Endodermal cell (in vitro differentiated cells): ENCODE measurements around the gene GALNT12. TPM values are rescaled to one million over a fixed set of nuclear protein-coding genes. Genes with fewer than 3 reads are reported as not detected.

ENCODE experiments used
- DNase-seq: peaks from one replicate; pipeline ENCODE4 v3.0.0-alpha.2; 2017
- H3K27ac ChIP-seq: 2 replicates; pipeline ENCODE4 v1.5.1; 2013; ENCODE audit warnings: mild to moderate bottlenecking, low read depth, low read length, moderate library complexity
- H3K27me3 ChIP-seq: 2 replicates; pipeline ENCODE4 v1.6.1; 2013; ENCODE audit warnings: mild to moderate bottlenecking, low read length, moderate library complexity; ENCODE audit not compliant: insufficient read depth, control insufficient read depth, poor library complexity, severe bottlenecking
- H3K36me3 ChIP-seq: 2 replicates; pipeline ENCODE4 v1.7.0; 2013; ENCODE audit warnings: mild to moderate bottlenecking, low read length, moderate library complexity; ENCODE audit not compliant: control insufficient read depth, insufficient read depth
- H3K4me1 ChIP-seq: one replicate; pipeline ENCODE4 v1.7.0; 2013; ENCODE audit warnings: low read length; ENCODE audit not compliant: control insufficient read depth, insufficient read depth
- H3K4me3 ChIP-seq: 2 replicates; pipeline ENCODE4 v1.5.1; 2013; ENCODE audit warnings: mild to moderate bottlenecking, low read length, moderate library complexity
- H3K9ac ChIP-seq: 2 replicates; pipeline ENCODE4 v1.6.1; 2013; ENCODE audit warnings: mild to moderate bottlenecking, low read length, moderate library complexity; ENCODE audit not compliant: poor library complexity, severe bottlenecking; ENCODE audit errors: extremely low read depth
- H3K9me3 ChIP-seq: 2 replicates; pipeline ENCODE4 v1.6.1; 2013; ENCODE audit warnings: mild to moderate bottlenecking, low read length, moderate library complexity; ENCODE audit not compliant: control insufficient read depth
- H3K27ac Mint-ChIP-seq: 2 replicates; pipeline ENCODE4 v1.8.0; 2020; ENCODE audit warnings: mixed read lengths
- H3K27me3 Mint-ChIP-seq: 2 replicates; pipeline ENCODE4 v1.8.0; 2021; ENCODE audit warnings: mild to moderate bottlenecking, mixed read lengths; ENCODE audit not compliant: insufficient read depth
- H3K36me3 Mint-ChIP-seq: 2 replicates; pipeline ENCODE4 v1.8.0; 2020; ENCODE audit warnings: low read depth, mixed read lengths
- H3K4me1 Mint-ChIP-seq: 2 replicates; pipeline ENCODE4 v1.8.0; 2020; ENCODE audit warnings: mixed read lengths
- H3K4me3 Mint-ChIP-seq: 2 replicates; pipeline ENCODE4 v1.8.0; 2020; ENCODE audit warnings: mild to moderate bottlenecking, moderate library complexity, mixed read lengths
- H3K9me3 Mint-ChIP-seq: 2 replicates; pipeline ENCODE4 v1.8.0; 2020; ENCODE audit warnings: mild to moderate bottlenecking, mixed read lengths
- whole genome bisulfite sequencing, 2 experiments: methylation state at CpG; one replicate each; pipeline versions ENCODE4 v1.1.5 to v1.1.7; 2013; ENCODE audit warnings: missing lambda C conversion rate in 2 of 2, mixed read lengths in 1 of 2; ENCODE audit not compliant: insufficient coverage in 1 of 2, insufficient read length in 1 of 2; 5-methylcytosine and 5-hydroxymethylcytosine counted together
- total RNA-seq, 2 donors: library from RNA; stranded (reverse); fragmentation: NEBNext Ultra II Directional in 1 of 2; extraction: Animal tissue kit (Norgen Biotek cat#: 25700) in 1 of 2; gene quantifications; 2 replicates in 1 of 2; 3 replicates in 1 of 2; pipeline ENCODE4 v1.2.1, GENCODE V29; 2021
- TF ChIP-seq, protein P1 (sequence below): fragments of 200-600 bp; sonication (generic); conservative IDR thresholded peaks from 2 replicates; pipeline ENCODE4 v1.5.0; 2021; ENCODE audit warnings: antibody characterized with exemption, mild to moderate bottlenecking

Gene GALNT12
- total RNA-seq, 2 donors from 2014 or later, result 24.0 to 56.3 TPM

DNA sequence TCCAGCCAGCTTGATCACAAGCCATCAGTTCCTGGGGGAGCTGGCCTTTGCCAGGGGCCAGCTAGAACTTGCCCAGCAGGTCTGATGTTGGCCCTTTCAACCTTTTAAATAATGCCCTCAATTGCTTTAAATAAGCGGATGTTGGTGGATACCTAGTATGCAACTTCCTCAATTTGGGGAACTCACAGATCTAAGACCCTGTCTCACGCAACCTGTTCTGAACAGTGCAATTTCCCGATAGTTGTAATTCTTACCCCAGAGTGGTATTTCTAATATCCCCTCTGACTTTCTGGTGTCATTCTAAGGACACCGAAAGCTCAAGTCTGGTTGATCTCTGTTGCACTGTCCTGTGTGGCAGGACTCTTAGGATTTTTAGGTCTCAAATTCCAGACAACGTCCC is 23.1 kb downstream of the GALNT12 start:
- no peaks in the 10 kb centered on the region for H3K9me3 ChIP-seq
- Mint-ChIP-seq H3K36me3 (peaks cover 37% of the 10 kb centered on the region), H3K4me3 (no peak overlapping the region), H3K27me3 (no peaks in the 10 kb centered on the region), H3K4me1 (no peaks in the 10 kb centered on the region), H3K9me3 (no peaks in the 10 kb centered on the region), H3K27ac (no peak overlapping the region)
- DNase-seq, result no peak
- no peaks in the 10 kb centered on the region for H3K27me3 ChIP-seq
- H3K4me3 ChIP-seq, result no peak overlapping the region
- TF ChIP-seq, protein P1, sequence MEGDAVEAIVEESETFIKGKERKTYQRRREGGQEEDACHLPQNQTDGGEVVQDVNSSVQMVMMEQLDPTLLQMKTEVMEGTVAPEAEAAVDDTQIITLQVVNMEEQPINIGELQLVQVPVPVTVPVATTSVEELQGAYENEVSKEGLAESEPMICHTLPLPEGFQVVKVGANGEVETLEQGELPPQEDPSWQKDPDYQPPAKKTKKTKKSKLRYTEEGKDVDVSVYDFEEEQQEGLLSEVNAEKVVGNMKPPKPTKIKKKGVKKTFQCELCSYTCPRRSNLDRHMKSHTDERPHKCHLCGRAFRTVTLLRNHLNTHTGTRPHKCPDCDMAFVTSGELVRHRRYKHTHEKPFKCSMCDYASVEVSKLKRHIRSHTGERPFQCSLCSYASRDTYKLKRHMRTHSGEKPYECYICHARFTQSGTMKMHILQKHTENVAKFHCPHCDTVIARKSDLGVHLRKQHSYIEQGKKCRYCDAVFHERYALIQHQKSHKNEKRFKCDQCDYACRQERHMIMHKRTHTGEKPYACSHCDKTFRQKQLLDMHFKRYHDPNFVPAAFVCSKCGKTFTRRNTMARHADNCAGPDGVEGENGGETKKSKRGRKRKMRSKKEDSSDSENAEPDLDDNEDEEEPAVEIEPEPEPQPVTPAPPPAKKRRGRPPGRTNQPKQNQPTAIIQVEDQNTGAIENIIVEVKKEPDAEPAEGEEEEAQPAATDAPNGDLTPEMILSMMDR, result no peak
- no peaks in the 10 kb centered on the region for H3K4me1 ChIP-seq
- 94 to 100% methylated on average over 4 to 5 of the region's 5 CpGs for WGBS, 2 experiments
- H3K27ac ChIP-seq, result no peak overlapping the region
- no peak overlapping the region for H3K9ac ChIP-seq
- H3K36me3 ChIP-seq, result no peaks in the 10 kb centered on the region

DNA sequence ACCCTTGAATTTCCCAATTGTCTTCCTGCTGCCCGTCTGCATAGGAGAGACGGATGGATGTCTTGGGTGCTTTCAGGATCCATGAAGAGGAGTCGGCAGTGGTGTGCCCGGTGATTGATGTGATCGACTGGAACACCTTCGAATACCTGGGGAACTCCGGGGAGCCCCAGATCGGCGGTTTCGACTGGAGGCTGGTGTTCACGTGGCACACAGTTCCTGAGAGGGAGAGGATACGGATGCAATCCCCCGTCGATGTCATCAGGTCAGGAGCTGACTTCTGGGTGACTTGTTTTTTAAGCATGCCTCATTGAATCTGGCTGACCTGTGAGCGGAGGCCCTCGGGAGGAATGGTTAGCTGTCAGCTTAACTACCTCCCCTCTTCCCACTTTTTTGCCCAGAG is 24.2 kb downstream of the GALNT12 start:
- no peaks in the 10 kb centered on the region for H3K4me1 ChIP-seq
- no peak overlapping the region for H3K4me3 ChIP-seq
- no peaks in the 10 kb centered on the region for H3K9me3 ChIP-seq
- Mint-ChIP-seq H3K27me3 (no peaks in the 10 kb centered on the region), H3K4me1 (no peaks in the 10 kb centered on the region), H3K9me3 (no peaks in the 10 kb centered on the region), H3K36me3 (peaks cover 36% of the 10 kb centered on the region), H3K27ac (no peak overlapping the region), H3K4me3 (no peak overlapping the region)
- H3K9ac ChIP-seq, result no peak overlapping the region
- no peaks in the 10 kb centered on the region for H3K36me3 ChIP-seq
- no peak overlapping the region for H3K27ac ChIP-seq
- H3K27me3 ChIP-seq, result no peaks in the 10 kb centered on the region
- 91% methylated on average over 16 of the region's 16 CpGs for WGBS, 2 experiments
- TF ChIP-seq, protein P1, result no peak
- no peak for DNase-seq

DNA sequence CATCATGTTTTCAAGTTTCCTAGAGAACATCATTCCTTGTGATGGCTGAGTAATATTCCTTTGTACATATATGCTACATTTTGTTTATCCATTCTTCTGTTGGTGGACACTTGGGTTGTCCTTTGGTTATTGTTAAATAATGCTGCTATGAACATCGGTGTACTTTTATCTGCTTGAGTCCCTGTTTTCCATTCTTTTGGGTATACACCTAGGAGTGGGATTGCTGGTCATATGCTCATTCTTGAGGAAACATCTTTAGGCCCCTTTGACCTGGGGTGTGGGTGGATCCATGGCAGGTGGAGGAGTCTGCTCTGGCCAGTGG is 25.3 kb downstream of the GALNT12 start:
- Mint-ChIP-seq H3K9me3 (no peaks in the 10 kb centered on the region), H3K4me3 (no peak overlapping the region), H3K4me1 (no peaks in the 10 kb centered on the region), H3K36me3 (peaks cover 34% of the 10 kb centered on the region), H3K27me3 (no peaks in the 10 kb centered on the region), H3K27ac (no peak overlapping the region)
- Histone ChIP-seq H3K27me3 (no peaks in the 10 kb centered on the region), H3K9ac (no peak overlapping the region), H3K4me1 (no peaks in the 10 kb centered on the region), H3K9me3 (no peaks in the 10 kb centered on the region), H3K36me3 (no peaks in the 10 kb centered on the region), H3K4me3 (no peak overlapping the region), H3K27ac (no peak overlapping the region)
- TF ChIP-seq, protein P1, result no peak
- WGBS, 2 experiments, result 87 to 100% methylated on average over 1 of the region's 1 CpG
- DNase-seq, result no peak
